ENCODE measurements around the gene MUC22. TPM values are rescaled to one million over a fixed set of nuclear protein-coding genes. Genes with fewer than 3 reads are reported as not detected.

MUC22 gene
- polyA plus RNA-seq, 3 donors = not detected

GRCh38 chr6:30987304-30987703, 23.0 kb upstream of the MUC22 start:
- no peaks in the 10 kb centered on the region for H3K36me3 ChIP-seq (replicated peaks in 1 of 2; ENCODE audit: control insufficient read depth in 1 of 2, insufficient read depth in 2 of 2, low read length in 2 of 2)
- H3K4me2 ChIP-seq (replicated peaks; ENCODE audit: extremely low read depth, low read length, poor library complexity, severe bottlenecking) = no peak overlapping the region
- H3K4me3 ChIP-seq (replicated peaks in 1 of 3; ENCODE audit: low read depth in 2 of 3, low read length in 3 of 3) = no peak overlapping the region
- TF ChIP-seq CTCF (IDR thresholded peaks at IDR 0.05) = no peak
- H4K20me1 ChIP-seq (ENCODE audit: insufficient read depth, low read length) = no peaks in the 10 kb centered on the region
- H3K9me3 ChIP-seq (replicated peaks in 1 of 2; ENCODE audit: control insufficient read depth in 1 of 2, insufficient read depth in 1 of 2, low read length in 2 of 2) = no peaks in the 10 kb centered on the region
- H3K27ac ChIP-seq (ENCODE audit: low read depth in 1 of 2, low read length in 2 of 2) = no peak overlapping the region
- intact Hi-C loops (cut with micrococcal nuclease) = no loop called here
- Mint-ChIP-seq H3K27ac (no peak overlapping the region), H3K27me3 (ENCODE audit: low read depth in 3 of 3) (peaks cover 6 to 16% (median 12%) of the 10 kb centered on the region in 3 donors), H3K4me3 (no peak overlapping the region), H3K4me1 (peaks cover 4% of the 10 kb centered on the region), H3K36me3 (no peaks in the 10 kb centered on the region), H3K9me3 (peaks cover 0 to 4% (median 2%) of the 10 kb centered on the region in 7 donors)
- no peak for DNase-seq
- no peak overlapping the region for H2AFZ ChIP-seq (ENCODE audit: insufficient read depth, low read depth, low read length, poor library complexity, severe bottlenecking)
- no peak overlapping the region for H3K9ac ChIP-seq (ENCODE audit: insufficient read depth, low read length, poor library complexity, severe bottlenecking)
- peaks cover 0 to 3% of the 10 kb centered on the region in 2 donors for H3K27me3 ChIP-seq (ENCODE audit: control insufficient read depth in 2 of 2, insufficient read depth in 2 of 2, low read length in 2 of 2)
- 83% methylated on average over 1 of the region's 6 CpGs for WGBS (ENCODE audit: insufficient coverage)
- H3K79me2 ChIP-seq (ENCODE audit: insufficient read depth, low read length) = no peaks in the 10 kb centered on the region
- no peaks in the 10 kb centered on the region for H3K4me1 ChIP-seq (ENCODE audit: control insufficient read depth in 1 of 2, insufficient read depth in 2 of 2, low read length in 2 of 2)

- no peak overlapping the region for H3K4me3 Mint-ChIP-seq
- H3K79me2 ChIP-seq (ENCODE audit: insufficient read depth, low read length) = no peaks in the 10 kb centered on the region
- no peaks in the 10 kb centered on the region for H3K36me3 ChIP-seq (replicated peaks in 1 of 2; ENCODE audit: control insufficient read depth in 1 of 2, insufficient read depth in 2 of 2, low read length in 2 of 2)
- H3K27ac Mint-ChIP-seq = no peak overlapping the region
- H2AFZ ChIP-seq (ENCODE audit: insufficient read depth, low read depth, low read length, poor library complexity, severe bottlenecking) = no peak overlapping the region
- H4K20me1 ChIP-seq (ENCODE audit: insufficient read depth, low read length) = no peaks in the 10 kb centered on the region
- no peaks in the 10 kb centered on the region for H3K36me3 Mint-ChIP-seq
- no peaks in the 10 kb centered on the region for H3K4me1 ChIP-seq (ENCODE audit: control insufficient read depth in 1 of 2, insufficient read depth in 2 of 2, low read length in 2 of 2)
- H3K27me3 Mint-ChIP-seq (ENCODE audit: low read depth in 3 of 3) = peaks cover 0 to 9% (median 8%) of the 10 kb centered on the region in 3 donors
- no peak for DNase-seq
- H3K27ac ChIP-seq (ENCODE audit: low read depth in 1 of 2, low read length in 2 of 2) = no peak overlapping the region
- H3K27me3 ChIP-seq (ENCODE audit: control insufficient read depth in 2 of 2, insufficient read depth in 2 of 2, low read length in 2 of 2) = no peaks in the 10 kb centered on the region
- H3K4me2 ChIP-seq (replicated peaks; ENCODE audit: extremely low read depth, low read length, poor library complexity, severe bottlenecking) = no peak overlapping the region
- intact Hi-C loops (cut with micrococcal nuclease) = no loop called here
- WGBS (ENCODE audit: insufficient coverage) = 100% methylated on average over 2 of the region's 9 CpGs
- no peak overlapping the region for H3K9ac ChIP-seq (ENCODE audit: insufficient read depth, low read length, poor library complexity, severe bottlenecking)
- peaks cover 0 to 4% (median 1%) of the 10 kb centered on the region in 7 donors for H3K9me3 Mint-ChIP-seq
- H3K9me3 ChIP-seq (replicated peaks in 1 of 2; ENCODE audit: control insufficient read depth in 1 of 2, insufficient read depth in 1 of 2, low read length in 2 of 2) = no peaks in the 10 kb centered on the region
- TF ChIP-seq CTCF (IDR thresholded peaks at IDR 0.05) = no peak
- peaks cover 4% of the 10 kb centered on the region for H3K4me1 Mint-ChIP-seq
- H3K4me3 ChIP-seq (replicated peaks in 1 of 3; ENCODE audit: low read depth in 2 of 3, low read length in 3 of 3) = no peak overlapping the region
Measured at GRCh38 chr6:30988209-30988825, 22.0 kb upstream of the MUC22 start.

All from CD14-positive monocyte (primary cell).